IPS-15b (cell line): Measurements from ENCODE around the gene NR1D1.
"Not testable (repeated sequence)": the region's sequence is repeated elsewhere in the genome, so short reads cannot be mapped to it uniquely, and the experiment has no call there.

Source experiments
- H3K27me3 ChIP-seq: one replicate; pipeline ENCODE4 v1.6.1; 2013; ENCODE audit warnings: low read length; ENCODE audit not compliant: control insufficient read depth, insufficient read depth
- H3K36me3 ChIP-seq: one replicate; pipeline ENCODE4 v1.6.1; 2013; ENCODE audit warnings: low read length; ENCODE audit not compliant: control insufficient read depth, insufficient read depth
- H3K4me1 ChIP-seq: one replicate; pipeline ENCODE4 v1.6.1; 2013; ENCODE audit warnings: mild to moderate bottlenecking, low read length; ENCODE audit not compliant: control insufficient read depth, insufficient read depth
- H3K4me3 ChIP-seq: one replicate; pipeline ENCODE4 v1.5.1; 2013; ENCODE audit warnings: low read depth, low read length
- H3K9ac ChIP-seq: one replicate; pipeline ENCODE4 v1.6.1; 2013; ENCODE audit warnings: low read depth, mild to moderate bottlenecking, low read length
- H3K9me3 ChIP-seq: one replicate; pipeline ENCODE4 v1.6.1; 2013; ENCODE audit warnings: mild to moderate bottlenecking, low read length; ENCODE audit not compliant: control insufficient read depth, insufficient read depth

The NR1D1 gene

DNA sequence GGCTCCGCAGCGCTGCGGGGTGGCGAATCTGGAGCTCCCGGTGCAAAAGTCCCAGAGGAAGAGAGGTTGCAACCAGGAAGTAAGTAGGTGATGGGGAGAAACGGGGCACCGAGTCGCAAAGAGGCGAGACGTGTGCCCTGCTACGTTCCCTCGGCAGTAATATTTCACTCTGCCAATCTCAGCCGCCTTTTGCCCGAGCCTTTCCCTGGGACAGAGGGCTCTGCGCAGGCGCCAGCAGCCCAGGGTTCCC is at the start of gene NR1D1:
Gene NR1D1 (minus strand): TSS at position 171 of the 250 bp plus-strand sequence. CDS start 495 bp downstream, outside the sequence.
- Histone ChIP-seq H3K4me3 (peak within 1 kb of the TSS; percentile 86), H3K4me1 (peaks cover 25% of the 10 kb centered on the region), H3K36me3 (peaks cover 11% of the 10 kb centered on the region), H3K27me3 (peaks cover 10% of the 10 kb centered on the region), H3K9ac (peak within 1 kb of the TSS; percentile 41), H3K9me3 (no peaks in the 10 kb centered on the region)

DNA sequence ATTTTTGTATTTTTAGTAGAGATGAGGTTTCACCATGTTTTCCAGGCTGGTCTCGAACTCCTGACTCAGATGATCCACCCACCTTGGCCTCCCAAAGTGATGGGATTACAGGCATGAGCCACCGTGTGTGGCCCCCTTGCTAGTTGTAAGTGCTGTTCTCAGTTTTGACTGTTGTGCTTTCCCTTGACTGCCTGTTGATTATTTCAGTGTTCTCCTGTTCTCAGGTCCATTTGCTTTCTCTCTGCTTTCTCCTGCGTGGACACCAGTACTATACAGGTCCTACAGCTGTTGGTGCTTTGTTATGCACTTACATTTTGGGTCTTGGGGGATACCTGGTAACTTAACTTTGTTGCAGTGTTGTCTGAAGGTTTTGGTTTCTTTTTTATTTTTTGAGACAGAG is 48.1 kb upstream of the NR1D1 start:
- Histone ChIP-seq H3K4me1 (no peaks in the 10 kb centered on the region), H3K36me3 (peaks cover 21% of the 10 kb centered on the region), H3K27me3 (no peaks in the 10 kb centered on the region), H3K4me3 (no peak overlapping the region), H3K9ac (no peak overlapping the region), H3K9me3 (no peaks in the 10 kb centered on the region)

GRCh38 chr17:40145476-40145875 is 45.1 kb upstream of the NR1D1 start:
- no peaks in the 10 kb centered on the region for H3K27me3 ChIP-seq
- no peak overlapping the region for H3K9ac ChIP-seq
- peaks cover 23% of the 10 kb centered on the region for H3K36me3 ChIP-seq
- H3K9me3 ChIP-seq: no peaks in the 10 kb centered on the region
- no peaks in the 10 kb centered on the region for H3K4me1 ChIP-seq
- no peak overlapping the region for H3K4me3 ChIP-seq

- not testable (repeated sequence) for H3K9me3 ChIP-seq, H3K27me3 ChIP-seq, H3K4me1 ChIP-seq, H3K36me3 ChIP-seq, H3K9ac ChIP-seq, H3K4me3 ChIP-seq
These were observed 42.8 kb upstream of the NR1D1 start for GRCh38 chr17:40143166-40143565.

DNA sequence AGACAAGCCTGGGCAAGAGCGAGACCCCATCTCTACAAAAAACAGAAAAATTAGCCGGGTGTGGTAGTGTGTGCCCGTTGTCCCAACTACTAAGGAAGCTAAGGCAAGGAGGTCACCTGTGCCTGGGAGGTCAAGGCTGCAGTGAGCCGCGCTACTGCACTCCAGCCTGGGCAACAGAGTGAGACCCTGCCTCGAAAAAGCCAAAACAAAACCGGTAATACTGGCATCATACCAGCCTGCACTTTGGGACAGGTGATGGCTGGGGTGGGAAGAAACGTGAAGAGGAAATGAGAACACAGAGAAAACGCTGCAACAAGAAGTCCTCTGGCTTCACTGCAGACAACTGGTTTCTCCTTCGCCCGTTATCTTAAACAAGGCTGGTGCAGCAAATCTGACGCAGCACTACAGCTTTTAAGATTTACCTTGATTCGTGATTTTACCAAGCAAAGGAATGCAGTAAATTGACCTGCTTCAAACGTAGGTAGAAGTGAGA is 39.2 kb upstream of the NR1D1 start:
- H3K4me1 ChIP-seq: no peaks in the 10 kb centered on the region
- peak overlapping the region; percentile 85 for H3K9ac ChIP-seq
- H3K4me3 ChIP-seq: peak overlapping the region; percentile 73
- no peaks in the 10 kb centered on the region for H3K9me3 ChIP-seq
- H3K27me3 ChIP-seq: no peaks in the 10 kb centered on the region
- H3K36me3 ChIP-seq: peaks cover 6% of the 10 kb centered on the region

DNA sequence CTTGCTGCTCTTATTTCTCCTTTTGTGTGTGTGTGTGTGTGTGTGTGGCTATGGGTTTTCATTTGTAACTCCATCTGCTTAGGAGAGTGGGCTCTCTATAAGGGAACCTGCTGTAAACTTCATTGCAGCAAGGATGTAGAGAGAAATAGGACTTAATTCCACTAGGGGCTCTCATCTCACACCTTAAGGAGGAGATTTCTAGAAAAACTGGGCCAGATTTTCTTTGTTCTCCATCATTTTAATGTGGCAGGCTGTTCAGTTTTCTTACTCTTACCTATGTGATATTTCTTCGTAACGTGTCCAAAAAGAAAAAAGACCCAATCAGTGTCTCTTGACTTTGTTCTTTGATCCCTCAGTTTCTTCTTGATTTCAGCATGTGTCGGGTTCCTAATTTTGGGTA is 35.4 kb upstream of the NR1D1 start:
- peaks cover 24% of the 10 kb centered on the region for H3K36me3 ChIP-seq
- H3K4me3 ChIP-seq: no peak overlapping the region
- no peak overlapping the region for H3K9ac ChIP-seq
- H3K4me1 ChIP-seq: no peaks in the 10 kb centered on the region
- no peaks in the 10 kb centered on the region for H3K27me3 ChIP-seq
- no peaks in the 10 kb centered on the region for H3K9me3 ChIP-seq

- Histone ChIP-seq H3K9me3 (no peaks in the 10 kb centered on the region), H3K4me1 (no peaks in the 10 kb centered on the region), H3K36me3 (peaks cover 39% of the 10 kb centered on the region), H3K27me3 (no peaks in the 10 kb centered on the region), H3K9ac (no peak overlapping the region), H3K4me3 (no peak overlapping the region)
These were observed 33.8 kb upstream of the NR1D1 start for GRCh38 chr17:40134184-40134583.

GRCh38 chr17:40130352-40131042 is 30.1 kb upstream of the NR1D1 start:
- peaks cover 42% of the 10 kb centered on the region for H3K36me3 ChIP-seq
- no peak overlapping the region for H3K4me3 ChIP-seq
- no peaks in the 10 kb centered on the region for H3K27me3 ChIP-seq
- H3K9me3 ChIP-seq: no peaks in the 10 kb centered on the region
- no peak overlapping the region for H3K9ac ChIP-seq
- H3K4me1 ChIP-seq: no peaks in the 10 kb centered on the region

GRCh38 chr17:40129498-40129897 is 29.1 kb upstream of the NR1D1 start:
- Histone ChIP-seq H3K4me1 (no peaks in the 10 kb centered on the region), H3K9ac (no peak overlapping the region), H3K4me3 (no peak overlapping the region), H3K36me3 (peaks cover 40% of the 10 kb centered on the region), H3K27me3 (no peaks in the 10 kb centered on the region), H3K9me3 (no peaks in the 10 kb centered on the region)

GRCh38 chr17:40124279-40125141 is 24.1 kb upstream of the NR1D1 start:
- H3K27me3 ChIP-seq: no peaks in the 10 kb centered on the region
- no peaks in the 10 kb centered on the region for H3K4me1 ChIP-seq
- no peaks in the 10 kb centered on the region for H3K9me3 ChIP-seq
- no peak overlapping the region for H3K9ac ChIP-seq
- peak overlapping the region; percentile 64 for H3K4me3 ChIP-seq
- H3K36me3 ChIP-seq: peaks cover 9% of the 10 kb centered on the region

DNA sequence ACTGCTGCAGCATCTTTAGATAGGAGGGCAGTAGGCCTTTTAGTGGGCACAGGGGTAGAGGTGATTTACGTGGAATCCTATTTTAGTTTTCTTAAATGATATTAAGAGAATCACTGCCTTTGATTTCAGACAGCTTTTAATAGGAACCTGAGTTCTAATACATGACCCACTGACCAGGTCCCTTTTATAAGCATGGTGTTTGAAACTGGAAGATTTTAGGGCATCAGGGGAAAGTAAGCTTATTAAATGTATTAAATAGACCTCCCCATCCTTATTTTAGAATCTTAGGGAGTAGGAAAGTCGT is 23.4 kb upstream of the NR1D1 start:
- no peaks in the 10 kb centered on the region for H3K9me3 ChIP-seq
- H3K4me1 ChIP-seq: no peaks in the 10 kb centered on the region
- H3K27me3 ChIP-seq: no peaks in the 10 kb centered on the region
- peak overlapping the region; percentile 64 for H3K4me3 ChIP-seq
- peaks cover 5% of the 10 kb centered on the region for H3K36me3 ChIP-seq
- H3K9ac ChIP-seq: peak overlapping the region; percentile 55
